ENCODE measurements around the gene MIX23.
A peak's percentile ranks its signal among the peaks of the same experiment; 100 is the strongest.

The MIX23 gene

DNA sequence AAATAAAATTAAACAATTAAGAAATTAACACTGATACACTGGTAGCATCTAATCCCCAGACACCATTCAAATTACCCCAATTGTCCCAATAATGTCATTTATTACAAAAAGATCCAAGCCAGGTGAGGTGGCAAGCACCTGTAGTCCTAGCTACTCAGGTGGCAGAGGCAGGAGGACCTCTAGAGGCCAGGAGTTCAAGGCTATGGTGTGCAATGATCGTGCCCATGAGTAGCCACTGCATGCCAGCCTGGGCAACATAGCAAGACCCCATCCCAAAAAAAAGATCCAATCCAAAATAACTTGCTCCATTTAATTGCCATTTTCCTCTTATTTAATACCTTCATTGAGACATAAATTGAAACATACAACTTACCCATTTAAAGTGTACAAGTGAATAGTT, 40.2 kb downstream of the MIX23 start:
- H3K4me3 ChIP-seq (replicated peaks; ENCODE audit: low read depth, low read length): no peak overlapping the region
- no peak for DNase-seq (ENCODE audit: low read depth)
- TF ChIP-seq, protein P1, sequence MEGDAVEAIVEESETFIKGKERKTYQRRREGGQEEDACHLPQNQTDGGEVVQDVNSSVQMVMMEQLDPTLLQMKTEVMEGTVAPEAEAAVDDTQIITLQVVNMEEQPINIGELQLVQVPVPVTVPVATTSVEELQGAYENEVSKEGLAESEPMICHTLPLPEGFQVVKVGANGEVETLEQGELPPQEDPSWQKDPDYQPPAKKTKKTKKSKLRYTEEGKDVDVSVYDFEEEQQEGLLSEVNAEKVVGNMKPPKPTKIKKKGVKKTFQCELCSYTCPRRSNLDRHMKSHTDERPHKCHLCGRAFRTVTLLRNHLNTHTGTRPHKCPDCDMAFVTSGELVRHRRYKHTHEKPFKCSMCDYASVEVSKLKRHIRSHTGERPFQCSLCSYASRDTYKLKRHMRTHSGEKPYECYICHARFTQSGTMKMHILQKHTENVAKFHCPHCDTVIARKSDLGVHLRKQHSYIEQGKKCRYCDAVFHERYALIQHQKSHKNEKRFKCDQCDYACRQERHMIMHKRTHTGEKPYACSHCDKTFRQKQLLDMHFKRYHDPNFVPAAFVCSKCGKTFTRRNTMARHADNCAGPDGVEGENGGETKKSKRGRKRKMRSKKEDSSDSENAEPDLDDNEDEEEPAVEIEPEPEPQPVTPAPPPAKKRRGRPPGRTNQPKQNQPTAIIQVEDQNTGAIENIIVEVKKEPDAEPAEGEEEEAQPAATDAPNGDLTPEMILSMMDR (IDR thresholded peaks at IDR 0.05; ENCODE audit: low read length, missing control alignments): no peak

DNA sequence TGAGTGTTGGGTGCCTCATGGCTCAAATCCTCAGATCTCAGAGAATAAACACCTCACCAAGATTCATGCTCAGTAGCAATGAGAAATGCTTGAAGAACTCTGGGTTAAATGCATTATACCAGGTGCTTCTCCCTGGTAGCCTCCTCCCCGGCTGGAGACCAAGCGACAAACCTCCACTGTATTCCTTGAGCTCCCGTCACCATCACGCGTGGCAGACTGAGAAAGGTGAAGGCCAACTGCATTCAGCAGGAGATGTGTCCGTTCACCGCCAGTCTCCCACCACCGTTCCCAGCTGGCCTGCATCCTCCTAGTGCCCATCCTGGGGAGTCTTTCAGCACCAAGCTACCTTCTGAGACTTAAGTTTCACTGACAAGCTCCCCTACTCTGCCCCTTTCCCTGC, 50.5 kb downstream of the MIX23 start:
- no peak overlapping the region for H3K4me3 ChIP-seq (replicated peaks; ENCODE audit: low read depth, low read length)
- TF ChIP-seq, protein P1 (IDR thresholded peaks at IDR 0.05; ENCODE audit: low read length, missing control alignments): no peak
- DNase-seq (ENCODE audit: low read depth): no peak

DNA sequence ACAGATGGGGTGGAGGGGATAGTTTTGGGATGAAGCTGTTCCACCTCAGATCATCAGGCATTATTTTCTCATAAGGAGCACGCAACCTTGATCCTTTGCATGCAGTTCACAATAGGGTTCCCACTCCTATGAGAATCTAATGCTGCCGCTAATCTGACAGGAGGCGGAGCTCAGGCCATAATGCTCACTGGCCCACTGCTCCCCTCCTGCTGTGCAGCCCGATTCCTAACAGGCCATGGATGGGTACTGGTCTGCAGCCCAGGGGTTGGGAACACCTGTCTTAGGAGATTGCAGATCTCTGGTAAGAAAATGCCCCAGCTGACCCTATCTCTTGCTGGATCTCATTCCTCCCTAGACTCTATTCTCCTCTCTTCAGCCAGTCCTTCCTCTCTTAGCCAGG, 51.1 kb downstream of the MIX23 start:
- no peak for DNase-seq (ENCODE audit: low read depth)
- TF ChIP-seq, protein P1 (IDR thresholded peaks at IDR 0.05; ENCODE audit: low read length, missing control alignments): no peak

DNA sequence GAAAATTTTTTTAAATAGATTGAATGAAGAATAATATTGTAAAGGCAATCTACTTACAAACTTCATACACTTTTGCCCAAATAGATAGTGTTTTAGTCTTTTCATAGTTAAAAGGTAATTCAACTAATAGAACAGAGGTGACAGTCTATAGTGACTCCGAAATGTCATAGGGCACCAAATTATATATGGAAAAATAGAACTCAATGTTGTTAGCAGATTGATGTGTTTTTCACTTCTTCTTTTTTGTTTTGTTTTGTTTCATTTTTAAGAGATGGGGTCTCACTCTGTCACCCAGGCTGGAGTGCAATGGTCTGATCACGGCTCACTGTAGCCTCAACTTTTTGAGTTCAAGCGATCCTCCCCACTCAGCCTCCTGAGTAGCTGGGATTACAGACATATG, 57.3 kb downstream of the MIX23 start:
- TF ChIP-seq, protein P1 (IDR thresholded peaks at IDR 0.05; ENCODE audit: low read length, missing control alignments): no peak
- no peak overlapping the region for H3K4me3 ChIP-seq (replicated peaks; ENCODE audit: low read depth, low read length)
- no peak for DNase-seq (ENCODE audit: low read depth)

More for the DNA sequence above, 51.1 kb downstream of the MIX23 start:
- H3K4me3 ChIP-seq (replicated peaks; ENCODE audit: low read depth, low read length): no peak overlapping the region

DNA sequence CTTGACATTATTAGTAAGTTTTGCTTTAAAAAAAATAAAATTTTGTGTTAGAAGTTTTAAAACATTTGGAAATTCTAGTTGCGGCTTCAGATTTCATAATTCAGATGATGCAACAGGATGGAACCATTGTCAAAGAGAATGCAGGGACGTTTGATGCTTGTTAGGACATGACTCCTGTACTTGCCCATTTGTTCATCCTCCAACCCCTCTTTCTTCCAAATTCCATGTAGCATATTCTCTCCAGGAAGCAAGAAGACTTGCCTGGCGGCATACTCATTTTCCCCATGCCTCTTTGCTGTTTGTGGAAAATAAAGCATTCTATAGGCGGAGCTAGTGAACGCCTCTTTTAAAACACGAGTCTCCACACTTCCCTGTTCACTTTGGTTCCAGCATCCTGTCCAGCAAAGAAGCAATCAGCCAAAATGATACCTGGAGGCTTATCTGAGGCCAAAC, 58.1 kb downstream of the MIX23 start, which contains the start of gene CSTA:
TSS of gene CSTA (plus strand) at position 378 of the 453 bp plus-strand sequence. CDS start at position 423, 45 bp downstream.
- TF ChIP-seq, protein P1 (IDR thresholded peaks at IDR 0.05; ENCODE audit: low read length, missing control alignments): no peak
- H3K4me3 ChIP-seq (replicated peaks; ENCODE audit: low read depth, low read length): no peak within 1 kb of the TSS
- peak; percentile 48 for DNase-seq (ENCODE audit: low read depth)

DNA sequence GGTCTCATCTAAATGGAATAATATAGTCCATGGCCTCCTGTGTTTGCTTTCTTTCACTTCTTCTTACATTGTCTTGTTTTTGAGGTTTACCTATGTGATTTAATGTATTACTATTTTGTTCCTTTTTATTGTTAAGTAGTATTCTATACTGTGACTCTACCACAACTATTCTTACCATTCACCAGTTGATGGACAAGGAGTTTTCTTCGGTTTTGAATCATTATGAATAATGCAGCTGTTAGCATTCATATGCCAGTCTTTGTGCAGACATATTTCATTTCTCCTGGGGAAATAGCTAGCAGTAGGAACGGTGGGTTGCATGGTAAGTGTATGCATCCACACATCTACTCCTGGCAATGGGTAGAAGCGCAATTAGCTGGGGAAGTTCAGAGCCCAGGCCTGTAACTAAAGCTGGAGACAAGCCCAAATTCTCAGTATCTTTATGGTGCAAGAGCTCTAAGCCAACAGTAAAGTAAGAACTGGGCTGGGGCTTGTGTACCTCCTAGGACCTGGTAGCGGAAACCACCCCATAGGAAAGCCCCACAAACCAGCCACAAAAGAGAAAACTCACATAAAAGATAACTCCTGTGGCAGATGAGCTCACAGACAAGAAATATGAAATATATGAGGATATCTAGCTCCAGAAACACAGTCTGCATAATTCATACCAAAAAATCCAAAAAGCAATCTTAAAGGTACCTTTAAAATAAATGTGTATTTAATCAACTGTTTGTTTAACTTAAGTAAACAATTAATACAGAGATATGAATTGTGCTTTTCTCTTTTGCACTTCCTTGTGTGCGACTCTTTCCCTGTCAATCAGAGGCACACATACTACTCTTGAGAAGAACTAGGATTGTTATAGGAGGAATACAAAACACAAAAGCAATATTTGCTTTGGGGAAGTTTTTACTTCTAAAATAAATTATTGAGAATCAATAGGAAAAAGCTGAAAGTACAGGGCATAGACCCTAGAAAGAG, 60.6 kb downstream of the MIX23 start:
- H3K4me3 ChIP-seq (replicated peaks; ENCODE audit: low read depth, low read length): no peak overlapping the region
- TF ChIP-seq, protein P1 (IDR thresholded peaks at IDR 0.05; ENCODE audit: low read length, missing control alignments): no peak
- no peak for DNase-seq (ENCODE audit: low read depth)
